H1 (cell line): ENCODE results near the gene HAGH. TPM values are rescaled to one million over a fixed set of nuclear protein-coding genes. Genes with fewer than 3 reads are reported as not detected.

Experiments used
- CTCF ChIA-PET: fragments of 300-600 bp; sonication (Branson Sonifier 250); formaldehyde crosslinking; loops from one replicate; lab custom pipeline; 2021; ENCODE audit not compliant: partially characterized antibody; lab: Charles Lee
- POLR2A ChIA-PET: fragments of 300-600 bp; sonication (Branson Sonifier 250); formaldehyde crosslinking; loops from one replicate; lab custom pipeline; 2021; ENCODE audit warnings: inconsistent platforms; ENCODE audit not compliant: partially characterized antibody; lab: Charles Lee
- DNase-seq, 2 experiments: peaks; one replicate each; pipeline versions ENCODE4 v3.0.0 to v3.0.0-alpha.2; 2010 to 2022; ENCODE audit warnings: low spot score in 2 of 2, low read depth in 1 of 2, mixed read lengths in 1 of 2
- FAIRE-seq: peaks from 2 replicates; lab custom pipeline; 2011; peaks lifted over from hg19 to GRCh38; lab: Jason Lieb, UNC
- H2AFZ ChIP-seq: 2 replicates; pipeline ENCODE4 v1.8.1; 2012; ENCODE audit warnings: low read length, inconsistent platforms
- H2AK5ac ChIP-seq: 2 replicates; pipeline ENCODE4 v1.6.1; 2013; ENCODE audit warnings: low read depth, low read length
- H2BK120ac ChIP-seq: replicated peaks from 2 replicates; pipeline ENCODE3; 2013; ENCODE audit warnings: low read depth, low read length, inconsistent platforms
- H2BK12ac ChIP-seq: 2 replicates; pipeline ENCODE4 v1.6.1; 2013; ENCODE audit warnings: low read depth, low read length
- H2BK15ac ChIP-seq: 2 replicates; pipeline ENCODE4 v1.6.1; 2013; ENCODE audit warnings: low read length
- H2BK20ac ChIP-seq: 2 replicates; pipeline ENCODE4 v1.6.1; 2013; ENCODE audit warnings: low read length
- H2BK5ac ChIP-seq: 2 replicates; pipeline ENCODE4 v1.6.1; 2013; ENCODE audit warnings: low read depth, low read length
- H3K14ac ChIP-seq: 2 replicates; pipeline ENCODE4 v1.6.1; 2013; ENCODE audit warnings: inconsistent platforms; ENCODE audit not compliant: insufficient read length
- H3K18ac ChIP-seq: 2 replicates; pipeline ENCODE4 v1.6.1; 2013; ENCODE audit warnings: low read length; ENCODE audit errors: extremely low read depth
- H3K23ac ChIP-seq: 2 replicates; pipeline ENCODE4 v1.6.1; 2013; ENCODE audit warnings: inconsistent platforms; ENCODE audit not compliant: insufficient read length
- H3K23me2 ChIP-seq: 2 replicates; pipeline ENCODE4 v1.6.1; 2013; ENCODE audit warnings: low read depth, low read length
- H3K27ac ChIP-seq: 2 replicates; pipeline ENCODE4 v1.6.1; 2011; ENCODE audit warnings: low read depth, low read length, inconsistent platforms
- H3K27me3 ChIP-seq, 4 experiments: replicated peaks in 1 of 4; 1 replicate in 1 of 4; 2 replicates in 3 of 4; pipeline versions ENCODE4 v1.6.1 to v1.8.1; 2011 to 2013; ENCODE audit warnings: low read length in 3 of 4, mild to moderate bottlenecking in 3 of 4, inconsistent platforms in 2 of 4, mixed read lengths in 2 of 4, moderate library complexity in 1 of 4; ENCODE audit not compliant: control insufficient read depth in 3 of 4, insufficient read depth in 3 of 4; ENCODE audit errors: extremely low read depth in 1 of 4
- H3K36me3 ChIP-seq, 4 experiments: 2 replicates each; pipeline versions ENCODE4 v1.6.1 to v1.8.1; 2011 to 2013; ENCODE audit warnings: mild to moderate bottlenecking in 4 of 4, low read length in 3 of 4, moderate library complexity in 2 of 4, control low read depth in 1 of 4, inconsistent platforms in 1 of 4; ENCODE audit not compliant: insufficient read depth in 4 of 4, control insufficient read depth in 2 of 4
- H3K4ac ChIP-seq: replicated peaks from 2 replicates; pipeline ENCODE3; 2013; ENCODE audit warnings: low read length, low read depth, mixed read lengths, inconsistent platforms; ENCODE audit not compliant: insufficient read length
- H3K4me1 ChIP-seq, 4 experiments: replicated peaks in 1 of 4; 1 replicate in 1 of 4; 2 replicates in 3 of 4; pipeline versions ENCODE4 v1.6.1 to v1.8.1; 2011 to 2013; ENCODE audit warnings: low read length in 3 of 4, inconsistent platforms in 2 of 4, mixed read lengths in 1 of 4; ENCODE audit not compliant: insufficient read depth in 4 of 4, control insufficient read depth in 3 of 4
- H3K4me2 ChIP-seq, 2 experiments: 2 replicates each; pipeline versions ENCODE4 v1.6.1 to v1.8.1; 2011 to 2013; ENCODE audit warnings: low read depth in 2 of 2, low read length in 2 of 2, control low read depth in 1 of 2, inconsistent platforms in 1 of 2, mild to moderate bottlenecking in 1 of 2; ENCODE audit not compliant: insufficient read depth in 1 of 2
- H3K4me3 ChIP-seq, 4 experiments: fragments of 200-600, 300-600 bp in 1 of 4; sonication (generic), shearing (Covaris generic), sonication (Bioruptor Twin) in 1 of 4; 2 replicates each; pipeline versions ENCODE4 v1.5.1 to v1.8.1; 2011 to 2016; ENCODE audit warnings: low read length in 4 of 4, low read depth in 3 of 4, control low read depth in 2 of 4, inconsistent platforms in 2 of 4, mild to moderate bottlenecking in 2 of 4, mixed read lengths in 1 of 4, moderate library complexity in 1 of 4; ENCODE audit not compliant: insufficient read depth in 2 of 4; ENCODE audit errors: extremely low read depth in 1 of 4
- H3K56ac ChIP-seq: replicated peaks from 2 replicates; pipeline ENCODE3; 2013; ENCODE audit warnings: low read depth, mild to moderate bottlenecking, mixed read lengths, low read length, inconsistent platforms; ENCODE audit not compliant: insufficient read length
- H3K79me1 ChIP-seq: 2 replicates; pipeline ENCODE4 v1.6.1; 2013; ENCODE audit warnings: low read depth, low read length, control low read depth
- H3K79me2 ChIP-seq, 2 experiments: 2 replicates each; pipeline versions ENCODE4 v1.6.1 to v1.8.1; 2012 to 2013; ENCODE audit warnings: low read length in 2 of 2, mild to moderate bottlenecking in 2 of 2, inconsistent platforms in 1 of 2; ENCODE audit not compliant: insufficient read depth in 2 of 2, control insufficient read depth in 1 of 2
- H3K9ac ChIP-seq, 4 experiments: replicated peaks in 1 of 4; 1 replicate in 1 of 4; 2 replicates in 3 of 4; pipeline versions ENCODE4 v1.6.1 to v1.8.1; 2011 to 2013; ENCODE audit warnings: low read depth in 3 of 4, low read length in 3 of 4, control low read depth in 2 of 4, mild to moderate bottlenecking in 2 of 4, moderate library complexity in 2 of 4, inconsistent platforms in 1 of 4; ENCODE audit errors: extremely low read depth in 1 of 4
- H3K9me3 ChIP-seq, 2 experiments: 2 replicates each; pipeline versions ENCODE4 v1.6.1 to v1.8.1; 2012 to 2013; ENCODE audit warnings: mild to moderate bottlenecking in 2 of 2, moderate library complexity in 2 of 2, control low read depth in 1 of 2, inconsistent platforms in 1 of 2, low read depth in 1 of 2, low read length in 1 of 2, mixed read lengths in 1 of 2; ENCODE audit not compliant: insufficient read depth in 2 of 2
- H4K20me1 ChIP-seq, 2 experiments: replicated peaks in 1 of 2; 2 replicates each; pipeline versions ENCODE3 to v1.8.1; 2011 to 2013; ENCODE audit warnings: inconsistent platforms in 2 of 2, low read length in 2 of 2, mild to moderate bottlenecking in 1 of 2; ENCODE audit not compliant: insufficient read depth in 2 of 2, control insufficient read depth in 1 of 2
- H4K5ac ChIP-seq: 2 replicates; pipeline ENCODE4 v1.6.1; 2013; ENCODE audit warnings: low read length, low read depth, mixed read lengths, inconsistent platforms; ENCODE audit not compliant: insufficient read length
- H4K8ac ChIP-seq: 2 replicates; pipeline ENCODE4 v1.8.0; 2013; ENCODE audit warnings: mild to moderate bottlenecking, moderate library complexity, low read length, inconsistent platforms; ENCODE audit not compliant: insufficient read depth; ENCODE audit errors: extremely low read depth
- H4K91ac ChIP-seq: replicated peaks from 2 replicates; pipeline ENCODE3; 2013; ENCODE audit warnings: low read length, mixed read lengths, inconsistent platforms; ENCODE audit not compliant: insufficient read length
- KDM5A ChIP-seq: fragments of 200-600 bp; IDR thresholded peaks from 2 replicates; pipeline ENCODE4 v1.7.1; 2012; ENCODE audit warnings: mild to moderate bottlenecking, low read length, inconsistent platforms, mixed read lengths
- TAF1 ChIP-seq: IDR thresholded peaks from 2 replicates; pipeline ENCODE4 v1.6.1; 2011; ENCODE audit warnings: mild to moderate bottlenecking, low read depth, low read length
- TCF12 ChIP-seq: IDR thresholded peaks from 2 replicates; pipeline ENCODE4 v1.6.1; 2011; ENCODE audit warnings: low read depth, mild to moderate bottlenecking, low read length
- whole genome bisulfite sequencing, 2 experiments: shearing (Covaris generic) in 1 of 2; methylation state at CpG; one replicate each; pipeline versions ENCODE4 v1.1.6 to v1.1.7; 2013 to 2015; ENCODE audit warnings: low lambda C conversion rate in 2 of 2, mixed read lengths in 2 of 2, inconsistent platforms in 1 of 2, low coverage in 1 of 2, missing lambda C conversion rate in 1 of 2; ENCODE audit not compliant: insufficient replicate concordance in 2 of 2, insufficient coverage in 1 of 2, insufficient read length in 1 of 2; ENCODE audit errors: extremely low coverage in 1 of 2, missing lambda C conversion rate in 1 of 2; 5-methylcytosine and 5-hydroxymethylcytosine counted together
- polyA plus RNA-seq, 7 experiments: library from polyadenylated mRNA; depleted of rRNA in 3 of 7; stranded (reverse) in 5 of 7; unstranded in 2 of 7; fragments of >200 nt in 5 of 7; fragments of 200-250 nt in 2 of 7; gene quantifications; 1 replicate in 5 of 7; 2 replicates in 1 of 7; 4 replicates in 1 of 7; pipeline versions ENCODE4 v1.2.1 to v1.2.3, GENCODE V29; 2011 to 2013; ENCODE audit warnings: missing spikeins in 2 of 7, mixed read lengths in 2 of 7
- total RNA-seq: library from RNA; stranded (reverse); fragmentation: NEBNext Ultra II Directional; extraction: Animal tissue kit (Norgen Biotek cat#: 25700); gene quantifications from 2 replicates; pipeline ENCODE4 v1.2.1, GENCODE V29; 2021

HAGH gene
- total and polyA plus RNA-seq, 2 of the 8 experiments (the other 6 are each of a cell fraction or from before 2014, with no cell fraction given), result 28.7 to 40.6 TPM

DNA sequence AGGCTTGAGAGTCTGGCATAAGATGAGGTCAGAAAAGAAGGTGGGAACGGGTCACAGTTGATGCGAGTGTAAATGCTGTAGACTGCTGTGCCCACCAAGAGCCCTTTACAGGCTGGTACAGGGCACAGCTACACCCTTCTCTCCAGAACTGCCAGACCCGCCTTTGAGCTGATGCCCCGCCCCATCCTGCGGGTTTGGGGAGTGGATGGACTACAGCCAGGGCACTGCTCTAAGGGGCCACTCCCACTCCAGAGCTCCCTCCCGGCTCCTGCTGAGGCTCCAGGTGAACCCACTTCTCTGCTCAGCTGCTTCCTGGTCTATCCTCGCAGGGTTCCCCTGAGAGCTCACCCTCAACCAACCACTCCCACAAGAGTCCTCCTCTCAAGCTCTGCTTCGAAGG is 33.0 kb upstream of the HAGH start:
- Histone ChIP-seq H3K23me2 (no peaks in the 10 kb centered on the region), H3K4me3 (no peak overlapping the region), H3K56ac (no peak overlapping the region), H4K91ac (no peak overlapping the region), H3K79me1 (no peaks in the 10 kb centered on the region), H2BK5ac (no peak overlapping the region), H4K20me1 (no peaks in the 10 kb centered on the region), H2BK15ac (no peak overlapping the region), H3K4me1 (no peaks in the 10 kb centered on the region), H3K9ac (no peak overlapping the region), H2BK20ac (no peak overlapping the region), H2BK12ac (no peak overlapping the region), H3K4ac (no peak overlapping the region), H2BK120ac (no peak overlapping the region), H3K27me3 (peaks cover 0 to 6% (median 2%) of the 10 kb centered on the region in 4 experiments; a peak in 6 of 7 replicates), H3K36me3 (no peaks in the 10 kb centered on the region), H4K5ac (no peak overlapping the region), H3K79me2 (no peaks in the 10 kb centered on the region), H4K8ac (no peak overlapping the region), H3K23ac (no peak overlapping the region), H3K27ac (no peak overlapping the region), H3K9me3 (no peaks in the 10 kb centered on the region), H2AFZ (no peak overlapping the region), H2AK5ac (no peak overlapping the region), H3K14ac (no peak overlapping the region), H3K18ac (no peak overlapping the region), H3K4me2 (no peak overlapping the region)
- FAIRE-seq (no peak), DNase-seq (no peak)
- CTCF ChIA-PET, result interaction anchor here (1.3 to 1.4 kb wide), 2 partner anchors 64 to 72 kb away, joined by 4 read pairs; no protein-coding TSS in a partner anchor
- POLR2A ChIA-PET, result interaction anchor here (0.8 to 4.1 kb wide), 4 partner anchors 10 to 105 kb away, joined by 3 to 19 read pairs (median 5); partner anchors contain the start of genes FAHD1, HAGH and RPS2
- no peak for TF ChIP-seq TCF12
- no peak for TF ChIP-seq KDM5A
- TF ChIP-seq TAF1, result no peak
- WGBS, 2 experiments, result 49% methylated on average over 8 of the region's 8 CpGs; no CpG with 5 or more reads in 1 of the 2 experiments
